ENCODE measurements around the gene RNF130. TPM values are rescaled to one million over a fixed set of nuclear protein-coding genes. Genes with fewer than 3 reads are reported as not detected.

Gene RNF130
- total and polyA plus RNA-seq, 9 of the 15 experiments (the other 6 are each of a cell fraction or from before 2014, with no cell fraction given), result 5.8 to 39.4 (median 27.1) TPM

DNA sequence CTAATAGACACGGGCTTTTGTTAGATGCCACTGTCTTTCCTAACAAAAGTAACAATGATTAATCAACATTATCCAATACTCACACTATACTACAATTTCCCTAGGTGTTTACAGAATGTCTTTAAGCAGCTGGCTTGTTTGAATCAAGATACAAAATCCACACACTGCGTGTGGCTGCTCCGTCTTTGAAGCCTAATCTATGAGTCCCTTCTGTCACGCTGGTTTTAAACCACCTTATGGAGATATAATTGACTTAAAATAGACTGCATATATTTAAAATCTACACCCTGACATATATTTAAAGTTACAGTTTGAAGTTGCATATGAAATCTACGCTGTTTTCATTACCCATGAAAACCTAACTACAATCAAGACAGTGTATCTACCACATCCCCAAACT, 89.9 kb downstream of the RNF130 start:
- Histone ChIP-seq H2AFZ (ENCODE audit: low read depth, low read length) (no peak overlapping the region), H3K27ac (ENCODE audit: extremely low read depth, low read depth, low read length) (no peak overlapping the region), H4K20me1 (replicated peaks; ENCODE audit: control insufficient read depth, insufficient read depth, low read length) (no peaks in the 10 kb centered on the region), H3K79me2 (ENCODE audit: control insufficient read depth, insufficient read depth, low read length) (no peaks in the 10 kb centered on the region), H3K4me2 (ENCODE audit: insufficient read depth, low read length) (no peak overlapping the region), H3K9me3 (replicated peaks; ENCODE audit: control insufficient read depth, insufficient read depth, low read depth, low read length) (no peaks in the 10 kb centered on the region), H3K36me3 (ENCODE audit: control insufficient read depth, insufficient read depth, low read length) (peaks cover 3% of the 10 kb centered on the region; the same call in 2 of the 3 replicates), H3K9ac (ENCODE audit: insufficient read depth in 1 of 2, low read depth in 2 of 2, low read length in 2 of 2) (no peak overlapping the region), H3K9me1 (ENCODE audit: control insufficient read depth, insufficient read depth, low read length) (no peaks in the 10 kb centered on the region), H3K4me1 (replicated peaks in 1 of 2; ENCODE audit: control insufficient read depth in 2 of 2, insufficient read depth in 2 of 2, low read length in 2 of 2) (peaks cover 0 to 7% of the 10 kb centered on the region in 2 experiments; a peak in 2 of 5 replicates), H3K27me3 (ENCODE audit: control insufficient read depth in 2 of 2, insufficient read depth in 2 of 2, low read length in 2 of 2) (no peaks in the 10 kb centered on the region), H3K4me3 (no peak overlapping the region)
- 20% methylated on average over 5 of the region's 5 CpGs for WGBS (ENCODE audit: insufficient coverage, low coverage, missing lambda C conversion rate)
- ATAC-seq (no peak), DNase-seq (ENCODE audit: extremely low read depth in 1 of 4, low spot score in 3 of 4) (no peak), FAIRE-seq (no peak)
- BruUV-seq (replicated peaks), result no TSS peak
- ChIA-PET CTCF (ENCODE audit: low intra/inter-chr PET ratio) (no interaction called here), POLR2A (no interaction called here)
- in situ Hi-C loops (cut with MboI), result no loop called here
- intact Hi-C loops (cut with micrococcal nuclease), result no loop called here
- TF ChIP-seq ZNF644 (tag; IDR thresholded peaks at IDR 0.05; ENCODE audit: low read depth), result no peak
- TF ChIP-seq TCF3 (CRISPR knock-in tag; IDR thresholded peaks at IDR 0.05), result peak; percentile 48

DNA sequence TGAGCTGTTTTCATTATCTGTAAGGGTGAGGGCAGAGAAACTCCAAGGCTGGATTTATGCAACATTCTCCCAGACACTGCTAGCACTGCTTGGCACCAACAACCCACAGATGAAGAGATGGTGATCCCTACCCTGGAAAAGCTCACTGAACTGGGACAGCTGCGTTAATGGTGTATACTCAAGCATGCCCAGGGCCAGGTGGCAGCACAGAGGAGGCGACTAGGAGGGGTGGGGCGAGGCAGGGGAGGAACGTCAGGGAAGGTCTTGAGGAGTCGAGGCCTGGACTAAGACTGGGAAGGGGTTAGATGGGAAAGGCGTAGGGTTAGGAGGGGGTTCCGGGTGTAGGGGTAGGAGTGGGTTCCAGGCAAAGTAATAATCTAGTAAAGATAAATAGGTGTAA, 90.8 kb downstream of the RNF130 start:
- ATAC-seq (no peak), FAIRE-seq (no peak), DNase-seq (ENCODE audit: extremely low read depth in 1 of 4, low spot score in 3 of 4) (no peak)
- no peak overlapping the region for H2AFZ ChIP-seq (ENCODE audit: low read depth, low read length)
- BruUV-seq (replicated peaks), result no TSS peak
- peaks cover 3% of the 10 kb centered on the region; the same call in 2 of the 3 replicates for H3K36me3 ChIP-seq (ENCODE audit: control insufficient read depth, insufficient read depth, low read length)
- H3K4me1 ChIP-seq (replicated peaks in 1 of 2; ENCODE audit: control insufficient read depth in 2 of 2, insufficient read depth in 2 of 2, low read length in 2 of 2), result peaks cover 0 to 7% of the 10 kb centered on the region in 2 experiments; a peak in 2 of 5 replicates
- H3K9ac ChIP-seq (ENCODE audit: insufficient read depth in 1 of 2, low read depth in 2 of 2, low read length in 2 of 2), result no peak overlapping the region
- H3K9me3 ChIP-seq (replicated peaks; ENCODE audit: control insufficient read depth, insufficient read depth, low read depth, low read length), result no peaks in the 10 kb centered on the region
- ChIA-PET POLR2A (no interaction called here), CTCF (ENCODE audit: low intra/inter-chr PET ratio) (no interaction called here)
- no peak overlapping the region for H3K27ac ChIP-seq (ENCODE audit: extremely low read depth, low read depth, low read length)
- TF ChIP-seq ADNP (tag; IDR thresholded peaks at IDR 0.05) (no peak), CREB1 (IDR thresholded peaks at IDR 0.05) (no peak), CREB1 (CRISPR knock-in tag; IDR thresholded peaks at IDR 0.05) (no peak), DDX20 (tag; IDR thresholded peaks at IDR 0.05; ENCODE audit: low read depth) (no peak), CUX1 (CRISPR knock-in tag; IDR thresholded peaks at IDR 0.05) (no peak), POLR2H (tag; IDR thresholded peaks at IDR 0.05; ENCODE audit: low read depth) (no peak), MTF1 (CRISPR knock-in tag; IDR thresholded peaks at IDR 0.05; ENCODE audit: borderline replicate concordance) (no peak), RAD21 (CRISPR knock-in tag; conservative IDR thresholded peaks at IDR 0.05 in 1 of 2, IDR thresholded peaks at IDR 0.05 in 1 of 2) (no peak)
- no peak overlapping the region for H3K4me3 ChIP-seq
- in situ Hi-C loops (cut with MboI), result no loop called here
- H4K20me1 ChIP-seq (replicated peaks; ENCODE audit: control insufficient read depth, insufficient read depth, low read length), result no peaks in the 10 kb centered on the region
- 82% methylated on average over 7 of the region's 7 CpGs for WGBS (ENCODE audit: insufficient coverage, low coverage, missing lambda C conversion rate)
- no peak overlapping the region for H3K4me2 ChIP-seq (ENCODE audit: insufficient read depth, low read length)
- H3K79me2 ChIP-seq (ENCODE audit: control insufficient read depth, insufficient read depth, low read length), result no peaks in the 10 kb centered on the region
- H3K9me1 ChIP-seq (ENCODE audit: control insufficient read depth, insufficient read depth, low read length), result no peaks in the 10 kb centered on the region
- intact Hi-C loops (cut with micrococcal nuclease), result no loop called here
- no peaks in the 10 kb centered on the region for H3K27me3 ChIP-seq (ENCODE audit: control insufficient read depth in 2 of 2, insufficient read depth in 2 of 2, low read length in 2 of 2)
